Renal cortical epithelial cell (primary cell): Measurements from ENCODE around the gene HIPK3. TPM values are rescaled to one million over a fixed set of nuclear protein-coding genes. Genes with fewer than 3 reads are reported as not detected.
"Not testable (repeated sequence)": the region's sequence is repeated elsewhere in the genome, so short reads cannot be mapped to it uniquely, and the experiment has no call there.

Source experiments
- DNase-seq: peaks from one replicate; pipeline ENCODE4 v3.0.0-alpha.2; 2011; ENCODE audit warnings: low read depth
- total RNA-seq: library from RNA; depleted of rRNA; stranded (reverse); fragments of >200 nt; gene quantifications from 2 replicates; pipeline ENCODE4 v1.2.3, GENCODE V29; 2014

Gene HIPK3
- total RNA-seq, 1 donor from 2014 or later = 163 TPM

DNA sequence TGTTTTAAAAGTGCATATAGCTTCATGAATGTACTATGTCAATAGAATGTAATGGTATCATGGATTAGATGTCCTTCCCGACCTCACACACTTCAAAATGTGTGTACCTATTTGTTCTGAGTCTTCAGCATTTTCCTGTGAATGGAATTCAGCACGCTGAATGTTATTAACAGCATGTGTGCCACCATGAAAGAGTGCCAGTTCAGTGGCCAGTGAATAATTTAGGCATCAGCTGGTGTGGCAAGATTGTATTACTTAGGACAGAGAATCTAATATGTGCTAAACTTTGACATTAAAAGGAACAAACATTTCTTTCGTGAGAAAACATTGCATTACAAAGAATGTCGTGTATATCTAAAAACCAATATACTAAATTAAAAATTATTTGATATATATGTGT, 46.4 kb downstream of the HIPK3 start:
- no peak for DNase-seq

DNA sequence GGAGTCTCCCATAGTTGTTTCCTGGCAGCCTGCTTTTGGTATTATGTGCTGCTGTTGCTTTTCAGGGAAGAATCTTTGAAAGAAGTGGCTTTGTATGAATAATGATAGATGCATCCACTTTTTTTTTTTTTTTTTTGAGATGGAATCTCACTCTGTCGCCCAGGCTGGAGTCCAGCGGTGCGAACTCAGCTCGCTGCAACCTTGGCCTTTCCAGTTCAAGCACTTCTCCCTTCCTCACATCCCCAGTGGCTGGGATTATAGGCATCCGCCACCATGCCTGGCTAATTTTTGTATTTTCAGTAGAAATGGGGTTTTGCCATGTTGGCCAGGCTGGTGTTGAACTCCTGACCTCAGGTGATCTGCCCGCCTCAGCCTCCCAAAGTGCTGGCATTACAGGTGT, 49.6 kb downstream of the HIPK3 start:
- DNase-seq = not testable (repeated sequence)

GRCh38 chr11:33307984-33308383, 50.8 kb downstream of the HIPK3 start:
- no peak for DNase-seq

DNA sequence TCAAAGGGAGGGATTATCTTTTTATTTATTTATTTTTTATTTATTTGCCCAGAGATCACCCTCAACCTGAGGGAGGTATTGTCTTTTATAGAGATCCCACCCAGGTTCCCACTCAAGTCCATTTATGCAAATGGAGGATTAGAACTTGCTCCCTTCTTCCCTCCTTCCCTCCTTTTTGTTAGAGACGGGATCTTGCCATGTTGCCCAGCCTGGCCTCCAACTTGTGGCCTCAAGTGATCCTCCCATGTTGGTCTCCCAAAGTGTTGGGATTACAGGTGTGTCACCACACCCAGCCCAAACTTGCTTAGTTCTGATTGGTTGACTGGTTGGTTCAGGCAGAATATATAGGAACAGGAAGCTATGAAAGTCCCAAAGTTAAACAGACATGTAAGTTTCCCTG, 51.9 kb downstream of the HIPK3 start:
- no peak for DNase-seq

DNA sequence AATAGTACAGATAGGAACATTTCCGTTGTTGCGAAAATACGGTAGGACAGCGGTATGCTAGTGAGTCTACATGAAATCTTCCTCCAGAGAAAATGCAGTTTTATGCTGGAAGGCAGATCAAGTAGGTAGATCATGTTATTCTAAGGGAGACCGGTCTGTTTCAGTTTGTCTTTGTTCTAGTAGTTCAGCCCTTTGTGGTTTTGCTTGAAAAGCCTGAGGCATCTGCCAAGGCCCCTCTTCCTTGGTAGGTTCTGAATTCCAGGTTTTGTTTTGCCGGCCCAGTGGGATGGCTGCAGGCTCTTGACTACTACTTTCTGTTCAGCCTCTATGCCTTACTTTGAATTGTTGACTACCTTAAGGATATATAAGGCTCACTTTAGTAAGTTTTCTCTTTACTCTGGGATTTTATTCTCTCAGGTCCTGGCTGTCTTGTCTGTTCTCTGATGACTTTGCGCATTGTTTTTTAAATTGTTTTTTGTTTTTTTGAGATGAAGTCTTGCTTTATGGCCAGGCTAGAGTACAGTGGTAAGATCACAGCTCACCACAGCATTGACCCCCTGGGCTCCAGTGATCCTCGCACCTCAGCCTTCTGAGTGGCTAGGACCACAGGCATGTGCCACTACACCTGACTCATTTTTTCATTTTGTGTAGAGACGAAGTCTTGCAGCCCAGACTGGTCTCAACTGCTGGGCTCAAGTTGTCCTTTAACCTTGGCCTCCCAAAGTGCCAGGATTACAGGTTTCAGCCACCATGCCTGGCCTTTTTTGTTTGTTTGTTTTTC, 53.7 kb downstream of the HIPK3 start:
- peak; percentile 61 for DNase-seq

GRCh38 chr11:33311680-33312079, 54.5 kb downstream of the HIPK3 start:
- DNase-seq = no peak

DNA sequence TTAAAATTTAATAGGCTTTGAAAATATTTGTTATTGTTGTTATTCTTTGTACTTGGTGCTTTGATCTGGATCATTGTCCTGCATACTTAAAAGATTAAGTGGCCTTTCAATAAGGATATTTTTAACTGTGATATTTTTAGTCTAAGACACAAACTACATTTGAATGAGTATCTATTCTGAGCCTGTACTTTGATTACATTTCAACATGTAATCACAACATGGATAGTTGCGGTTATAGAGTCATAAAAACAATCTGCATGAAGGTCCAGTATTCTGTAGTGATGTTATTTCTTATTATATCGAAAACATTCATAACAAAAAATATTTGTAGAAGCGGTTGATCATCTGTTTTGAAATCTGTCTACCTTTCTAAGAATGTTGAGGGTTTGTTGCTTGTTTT, 58.6 kb downstream of the HIPK3 start:
- no peak for DNase-seq

- DNase-seq = peak; percentile 50
These were observed 60.5 kb downstream of the HIPK3 start for GRCh38 chr11:33317662-33318061.

- DNase-seq = no peak
These were observed 63.0 kb downstream of the HIPK3 start for GRCh38 chr11:33320016-33320813.

DNA sequence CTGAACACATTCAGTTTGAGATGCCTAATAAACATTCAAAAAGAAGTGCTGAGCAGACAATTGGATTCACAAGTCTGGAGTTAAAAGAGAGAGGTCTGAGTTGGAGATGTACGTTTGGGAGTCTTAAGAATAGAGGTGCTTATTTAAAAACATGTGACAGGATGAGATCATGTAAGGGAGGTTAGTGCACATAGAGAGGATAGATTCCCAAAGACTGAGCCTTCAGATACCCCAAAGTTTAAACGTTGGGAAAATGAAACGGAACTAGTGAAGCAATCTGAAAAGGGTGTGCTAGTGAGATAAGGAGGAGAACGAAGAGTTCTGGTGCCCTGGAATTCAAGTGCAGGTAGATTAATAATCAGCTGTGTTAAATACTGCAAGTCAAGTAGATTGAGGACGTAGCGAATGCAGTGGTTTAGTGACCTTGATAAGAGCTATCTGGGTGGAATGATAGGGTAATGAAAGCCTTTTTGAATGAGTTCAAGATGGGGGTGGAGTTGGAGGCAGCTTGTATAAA, 63.7 kb downstream of the HIPK3 start:
- no peak for DNase-seq

DNA sequence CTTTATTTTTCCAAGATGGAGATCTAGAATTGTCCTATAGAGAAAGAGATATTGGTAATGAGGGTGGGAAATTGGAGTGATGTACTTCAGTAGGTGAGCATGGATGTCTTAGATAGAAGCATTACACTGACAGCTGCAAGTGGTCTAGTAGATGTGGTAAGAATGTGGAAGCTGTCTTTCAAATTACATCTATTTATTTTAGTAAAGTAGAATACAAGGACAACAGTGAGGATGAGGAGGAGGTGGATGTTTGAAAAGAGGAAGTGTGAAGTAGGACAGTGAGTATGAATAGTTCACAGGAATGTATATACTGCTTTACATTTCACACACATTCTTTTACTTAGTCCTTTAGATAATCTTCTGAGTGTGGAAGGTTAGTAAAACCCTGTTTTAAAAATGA, 64.2 kb downstream of the HIPK3 start:
- DNase-seq = no peak

DNA sequence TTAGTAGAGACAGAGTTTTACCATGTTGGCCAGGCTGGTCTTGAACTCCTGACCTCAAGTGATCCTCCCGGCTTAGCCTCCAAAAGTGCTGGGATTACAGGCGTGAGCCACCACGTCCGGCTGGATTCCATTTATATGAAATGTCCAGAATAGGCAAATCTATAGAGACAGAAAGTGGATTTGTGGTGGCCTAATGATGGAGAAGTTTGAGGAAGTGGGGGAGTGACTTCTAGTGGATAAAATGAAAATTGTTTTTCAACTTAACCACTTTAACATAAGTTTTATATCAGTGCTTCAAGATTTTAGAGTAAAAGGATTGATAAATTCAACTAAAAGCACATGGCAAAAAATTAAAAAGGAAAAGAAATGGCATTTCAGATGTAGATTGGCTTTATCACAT, 66.2 kb downstream of the HIPK3 start:
- no peak for DNase-seq

DNA sequence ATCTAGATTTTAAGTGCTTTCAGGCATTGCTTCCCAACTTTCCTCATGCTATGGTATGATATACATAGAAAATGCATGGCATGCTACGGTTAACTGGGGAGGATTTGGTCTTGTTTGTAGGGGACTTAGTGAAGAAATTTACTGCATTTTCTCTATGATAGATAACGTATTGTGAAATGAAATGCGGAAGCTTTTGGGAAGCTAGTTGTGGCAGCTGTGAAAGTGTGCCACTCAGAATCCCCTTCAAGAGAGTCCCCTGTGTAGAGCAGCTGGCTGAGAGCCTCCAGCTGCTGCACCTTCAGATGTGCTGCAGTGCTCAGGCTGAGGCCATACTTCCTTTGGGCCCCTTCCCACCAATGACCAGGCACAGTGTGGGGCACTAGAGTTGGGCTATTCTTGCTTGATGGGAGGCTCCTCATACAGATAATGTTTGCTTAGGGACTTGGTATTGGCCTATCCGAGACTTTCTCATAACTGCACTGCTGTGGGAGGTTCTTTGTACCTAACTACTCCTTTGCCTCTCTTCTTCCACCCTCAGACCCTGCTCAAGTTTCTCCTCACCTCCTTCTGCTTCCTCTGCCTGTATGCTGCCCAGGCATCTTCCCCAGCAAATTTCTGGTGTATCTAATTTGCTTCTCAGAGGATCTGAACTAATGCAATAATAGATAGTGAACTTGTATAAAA, 67.3 kb downstream of the HIPK3 start:
- no peak for DNase-seq

GRCh38 chr11:33325451-33325850, 68.3 kb downstream of the HIPK3 start:
- no peak for DNase-seq

DNA sequence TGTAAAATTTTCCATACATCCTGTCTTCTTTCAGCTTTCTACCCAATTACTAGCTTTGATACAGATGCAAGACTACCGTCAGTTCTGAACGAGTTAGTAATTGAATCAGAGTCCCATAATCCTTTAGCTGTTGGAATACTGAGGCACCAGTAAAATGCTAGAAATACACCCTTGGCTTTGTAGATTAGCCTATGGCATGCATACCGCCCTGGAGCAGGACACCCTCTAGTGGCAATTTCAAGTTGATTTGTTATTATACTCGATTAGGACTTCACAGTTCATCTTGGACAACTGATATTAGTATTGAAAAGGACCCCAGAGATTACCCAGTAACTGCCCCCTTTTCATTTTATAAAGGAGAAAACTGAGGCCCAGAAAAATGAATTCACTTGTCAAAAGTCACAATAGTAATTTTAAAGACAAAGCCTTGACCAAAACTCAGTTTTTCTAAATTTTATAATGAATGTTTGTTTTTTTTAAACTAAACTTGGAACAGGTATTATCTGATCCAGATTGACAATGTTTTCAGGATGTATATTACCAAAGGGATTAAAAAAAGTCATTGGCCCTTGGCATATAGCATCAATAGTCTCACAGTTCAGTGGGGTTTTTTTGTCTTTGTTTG, 72.6 kb downstream of the HIPK3 start:
- peak; percentile 66 for DNase-seq

GRCh38 chr11:33333816-33334215, 76.6 kb downstream of the HIPK3 start:
- no peak for DNase-seq

GRCh38 chr11:33334627-33335026, 77.4 kb downstream of the HIPK3 start:
- DNase-seq = no peak

GRCh38 chr11:33339247-33339646, 82.1 kb downstream of the HIPK3 start:
- DNase-seq = no peak

DNA sequence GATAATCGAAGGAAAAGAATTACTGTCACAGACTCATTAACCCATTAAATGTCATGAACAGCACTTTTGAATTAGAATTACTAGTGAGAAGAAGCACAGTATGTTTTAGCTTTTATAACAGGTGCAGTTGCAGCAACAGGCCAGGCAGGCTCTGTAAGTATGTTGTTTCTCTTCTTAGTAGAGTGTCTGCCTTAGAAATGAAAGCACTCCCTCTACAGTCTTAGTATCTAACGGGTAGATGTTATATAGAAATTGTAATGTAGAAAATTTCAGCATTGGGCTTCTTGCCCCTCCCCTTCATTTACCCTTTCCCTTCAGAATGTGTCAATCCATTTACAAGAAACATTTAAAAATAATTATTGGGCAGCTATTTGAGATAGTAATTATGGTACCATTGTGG, 87.4 kb downstream of the HIPK3 start:
- peak; percentile 27 for DNase-seq

DNA sequence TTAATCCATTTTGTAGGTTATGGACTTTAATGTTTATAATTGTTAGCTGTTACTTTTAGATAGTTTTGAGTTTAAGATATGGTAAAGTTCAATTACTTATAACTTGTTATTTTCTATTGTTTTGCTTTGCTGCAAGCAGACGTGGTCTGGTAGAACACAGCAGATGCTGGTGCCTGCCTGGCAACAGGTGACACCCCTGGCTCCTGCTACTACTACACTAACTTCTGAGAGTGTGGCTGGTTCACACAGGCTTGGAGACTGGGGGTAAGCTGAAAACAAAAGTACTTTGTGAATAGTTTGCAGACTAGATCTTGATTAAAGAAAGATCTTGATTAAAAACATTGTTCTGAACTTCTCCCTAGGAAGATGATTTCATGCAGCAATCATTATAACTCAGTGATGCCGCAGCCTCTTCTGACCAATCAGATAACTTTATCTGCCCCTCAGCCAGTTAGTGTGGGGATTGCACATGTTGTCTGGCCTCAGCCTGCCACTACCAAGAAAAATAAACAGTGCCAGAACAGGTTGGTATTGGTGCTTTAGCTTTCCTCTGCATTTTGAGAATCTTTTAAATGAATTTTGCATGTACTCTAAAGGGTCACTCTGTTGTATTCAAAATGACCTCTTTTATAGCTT, 90.4 kb downstream of the HIPK3 start:
- no peak for DNase-seq

GRCh38 chr11:33350287-33350686, 93.1 kb downstream of the HIPK3 start:
- DNase-seq = no peak
